GM12874 (cell line): Measurements from ENCODE around the gene OBSCN.

Source experiments
- TF ChIP-seq, protein P1 (sequence below): IDR thresholded peaks from 2 replicates; pipeline ENCODE4 v1.5.1; 2011; ENCODE audit warnings: low read depth, mild to moderate bottlenecking, control low read depth, low read length, moderate library complexity; ENCODE audit not compliant: insufficient read depth

The OBSCN gene

DNA sequence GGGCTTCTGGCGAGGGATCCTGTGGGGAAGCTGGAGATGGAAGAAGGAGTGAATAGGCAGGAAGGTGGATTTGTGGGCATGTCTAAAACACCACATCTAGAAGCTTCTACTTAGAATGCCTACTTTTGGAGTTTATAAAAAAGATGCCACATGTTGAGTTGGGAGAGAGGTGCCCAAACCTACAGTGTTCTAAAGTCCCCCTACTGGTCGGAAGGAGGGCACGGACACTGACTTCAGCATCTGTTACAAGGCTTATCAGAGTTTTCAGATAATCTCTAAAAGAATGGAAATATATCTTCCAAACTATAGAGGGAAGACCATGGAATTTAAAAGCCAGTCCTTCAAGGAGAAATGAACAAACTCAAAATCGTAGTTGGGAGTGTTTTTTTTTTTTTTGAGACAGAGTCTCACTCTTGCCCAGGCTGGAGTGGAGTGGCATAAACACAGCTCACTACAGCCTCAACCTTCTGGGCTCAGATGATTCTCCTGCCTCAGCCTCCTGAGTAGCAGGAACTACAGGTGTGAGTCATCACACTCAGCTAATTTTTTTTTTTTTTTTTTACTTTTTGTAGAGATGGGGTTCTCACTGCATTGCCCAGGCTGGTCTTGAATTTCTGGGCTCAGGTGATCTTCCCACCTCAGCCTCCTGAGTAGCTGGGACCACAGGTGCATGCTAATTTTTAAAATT is 27.4 kb upstream of the OBSCN start:
- TF ChIP-seq, protein P1, sequence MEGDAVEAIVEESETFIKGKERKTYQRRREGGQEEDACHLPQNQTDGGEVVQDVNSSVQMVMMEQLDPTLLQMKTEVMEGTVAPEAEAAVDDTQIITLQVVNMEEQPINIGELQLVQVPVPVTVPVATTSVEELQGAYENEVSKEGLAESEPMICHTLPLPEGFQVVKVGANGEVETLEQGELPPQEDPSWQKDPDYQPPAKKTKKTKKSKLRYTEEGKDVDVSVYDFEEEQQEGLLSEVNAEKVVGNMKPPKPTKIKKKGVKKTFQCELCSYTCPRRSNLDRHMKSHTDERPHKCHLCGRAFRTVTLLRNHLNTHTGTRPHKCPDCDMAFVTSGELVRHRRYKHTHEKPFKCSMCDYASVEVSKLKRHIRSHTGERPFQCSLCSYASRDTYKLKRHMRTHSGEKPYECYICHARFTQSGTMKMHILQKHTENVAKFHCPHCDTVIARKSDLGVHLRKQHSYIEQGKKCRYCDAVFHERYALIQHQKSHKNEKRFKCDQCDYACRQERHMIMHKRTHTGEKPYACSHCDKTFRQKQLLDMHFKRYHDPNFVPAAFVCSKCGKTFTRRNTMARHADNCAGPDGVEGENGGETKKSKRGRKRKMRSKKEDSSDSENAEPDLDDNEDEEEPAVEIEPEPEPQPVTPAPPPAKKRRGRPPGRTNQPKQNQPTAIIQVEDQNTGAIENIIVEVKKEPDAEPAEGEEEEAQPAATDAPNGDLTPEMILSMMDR: peak; percentile 10; the same call in 1 of the 2 replicates

DNA sequence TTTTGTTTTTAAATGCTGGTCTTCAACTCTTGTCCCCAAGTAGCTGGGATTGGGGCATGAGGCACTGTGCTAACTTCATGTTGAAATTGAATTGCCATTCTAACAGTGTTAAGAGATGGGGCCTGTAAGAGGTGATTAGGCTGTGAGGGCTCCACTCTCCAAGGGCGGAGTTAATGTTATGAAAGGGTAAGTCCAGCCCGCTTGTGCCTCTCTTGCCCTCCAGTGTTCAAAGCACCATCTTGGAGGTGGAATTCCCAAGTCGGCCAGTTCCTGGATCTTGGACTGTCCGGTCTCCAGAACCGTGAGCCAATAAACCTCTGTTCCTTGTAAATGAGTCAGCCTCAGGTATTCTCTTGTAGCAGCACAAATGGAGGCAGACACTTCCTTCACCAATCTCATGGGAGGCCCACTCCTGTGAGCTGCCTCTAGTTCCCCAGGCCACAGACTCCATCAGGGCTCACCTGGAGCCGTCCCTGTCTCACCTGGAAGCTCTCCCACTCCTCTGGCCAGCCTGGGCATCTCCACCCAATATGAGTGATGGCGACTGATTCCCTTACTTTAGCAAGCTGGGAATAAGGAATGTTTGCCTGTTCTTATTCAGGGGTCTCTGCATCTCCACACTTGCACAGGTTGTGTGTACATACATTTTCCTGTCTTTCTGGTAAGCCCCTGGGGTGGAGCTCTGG is 26.7 kb upstream of the OBSCN start:
- TF ChIP-seq, protein P1: no peak

DNA sequence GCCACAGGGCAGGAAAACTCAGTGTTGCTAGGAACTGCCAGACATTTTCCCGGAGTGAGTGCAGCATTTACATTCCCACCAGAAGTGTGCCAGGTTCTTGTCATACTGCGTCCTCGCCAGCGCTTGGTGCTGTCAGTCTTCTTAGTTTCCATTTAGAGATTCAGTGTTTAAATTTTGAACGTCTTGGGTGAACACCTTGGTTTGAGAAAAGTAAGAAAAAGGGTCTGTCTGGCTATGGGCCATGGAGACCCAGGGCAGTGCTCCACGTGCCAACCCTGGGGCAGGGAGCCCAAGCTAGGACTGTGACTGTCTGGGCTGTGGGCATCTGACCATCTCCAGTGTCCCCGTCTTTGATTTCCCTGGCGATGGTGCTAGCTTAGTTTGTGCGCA is 26.2 kb upstream of the OBSCN start:
- TF ChIP-seq, protein P1: no peak

DNA sequence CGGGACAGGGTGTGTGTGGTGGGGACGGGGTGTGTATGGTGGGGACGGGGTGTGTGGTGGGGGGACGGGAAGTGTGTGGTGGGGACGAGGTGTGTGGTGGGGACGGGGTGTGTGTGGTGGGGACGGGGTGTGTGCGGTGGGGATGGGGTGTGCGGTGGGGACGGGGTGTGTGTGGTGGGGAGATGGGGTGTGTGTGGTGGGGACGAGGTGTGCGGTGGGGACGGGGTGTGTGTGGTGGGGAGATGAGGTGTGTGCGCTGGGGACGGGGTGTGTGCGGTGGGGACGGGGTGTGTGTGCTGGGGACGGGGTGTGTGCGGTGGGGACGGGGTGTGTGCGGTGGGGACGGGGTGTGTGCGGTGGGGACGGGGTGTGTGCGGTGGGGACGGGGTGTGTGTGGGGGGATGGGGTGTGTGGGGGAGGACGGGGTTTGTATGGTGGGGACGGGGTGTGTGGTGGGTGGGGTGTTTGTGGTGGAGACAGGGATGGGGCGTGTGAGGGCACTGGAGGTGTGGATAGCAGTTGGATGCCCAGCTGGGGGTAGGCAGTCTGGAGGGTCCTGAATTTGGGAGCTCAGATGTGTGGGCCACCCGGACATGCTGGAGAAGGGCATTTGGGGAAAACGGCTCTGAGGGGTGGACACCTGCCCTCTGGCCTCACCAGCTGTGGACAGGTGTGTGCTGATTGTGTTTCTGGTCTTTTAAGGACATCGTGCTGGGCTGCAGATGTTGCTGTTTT is 25.4 kb upstream of the OBSCN start:
- TF ChIP-seq, protein P1: no peak

DNA sequence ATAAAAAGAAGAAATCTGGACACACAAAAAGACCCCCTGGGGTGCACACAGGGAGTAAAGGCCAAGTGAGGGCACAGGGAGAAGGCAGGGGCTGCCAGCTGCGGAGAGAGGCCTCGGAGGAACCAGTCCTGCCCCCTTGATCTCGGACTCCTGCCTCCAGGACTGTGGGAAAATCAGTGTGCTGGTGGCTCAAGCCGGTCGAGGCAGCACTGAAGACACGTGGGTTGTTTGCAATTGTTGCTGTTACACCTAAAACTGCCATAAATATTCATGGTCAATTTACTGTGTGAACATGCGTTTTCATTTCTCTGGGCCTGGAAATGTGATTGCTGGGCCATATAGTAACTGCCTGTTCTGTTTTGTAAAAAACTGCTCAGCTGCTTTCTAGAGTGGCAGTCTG is 23.7 kb upstream of the OBSCN start:
- TF ChIP-seq, protein P1: no peak

DNA sequence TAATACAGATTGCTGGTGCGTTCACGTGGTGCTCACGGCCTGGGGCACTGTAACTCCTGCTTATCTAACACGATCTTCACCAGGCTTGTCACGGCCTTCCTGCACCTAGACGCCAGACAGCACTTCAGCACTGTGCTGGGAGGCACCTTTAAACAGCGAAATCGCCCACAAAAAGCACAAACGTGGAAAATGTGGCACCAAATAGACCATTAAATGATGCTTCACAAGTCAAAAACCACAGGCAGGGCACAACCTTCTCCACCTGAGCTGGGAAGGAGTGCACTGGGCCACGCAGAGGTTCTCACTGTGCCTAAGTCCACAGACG is 22.2 kb upstream of the OBSCN start:
- TF ChIP-seq, protein P1: no peak

DNA sequence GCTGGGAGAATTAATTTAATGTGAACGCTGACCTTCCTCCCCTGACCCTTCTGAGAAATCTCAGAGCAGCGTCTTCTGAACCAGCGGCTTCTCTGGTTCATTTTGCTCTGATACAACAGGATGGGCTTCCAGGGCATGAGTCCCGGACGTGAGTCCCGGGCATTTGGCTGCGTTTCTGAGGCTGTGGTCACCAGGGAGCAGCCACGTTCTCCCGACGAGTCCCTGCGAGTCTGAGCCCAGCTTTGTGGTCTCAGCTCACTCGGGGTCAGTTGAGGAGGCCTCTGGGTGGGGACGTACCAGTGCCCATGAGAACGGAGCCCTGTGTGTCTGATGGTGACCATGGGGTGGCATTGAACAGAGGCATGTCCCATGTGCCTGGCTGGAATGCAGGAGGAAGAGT is 17.7 kb upstream of the OBSCN start:
- TF ChIP-seq, protein P1: no peak
